HG03457 (cell line): ENCODE results near the gene SEMA4D.

Experiments used
- ATAC-seq: cut with Tn5 transposase; IDR thresholded peaks from one replicate; pipeline ENCODE4 v1.9.1; 2021; ENCODE audit warnings: moderate number of reproducible peaks; ENCODE audit not compliant: unreplicated experiment

The SEMA4D gene

DNA sequence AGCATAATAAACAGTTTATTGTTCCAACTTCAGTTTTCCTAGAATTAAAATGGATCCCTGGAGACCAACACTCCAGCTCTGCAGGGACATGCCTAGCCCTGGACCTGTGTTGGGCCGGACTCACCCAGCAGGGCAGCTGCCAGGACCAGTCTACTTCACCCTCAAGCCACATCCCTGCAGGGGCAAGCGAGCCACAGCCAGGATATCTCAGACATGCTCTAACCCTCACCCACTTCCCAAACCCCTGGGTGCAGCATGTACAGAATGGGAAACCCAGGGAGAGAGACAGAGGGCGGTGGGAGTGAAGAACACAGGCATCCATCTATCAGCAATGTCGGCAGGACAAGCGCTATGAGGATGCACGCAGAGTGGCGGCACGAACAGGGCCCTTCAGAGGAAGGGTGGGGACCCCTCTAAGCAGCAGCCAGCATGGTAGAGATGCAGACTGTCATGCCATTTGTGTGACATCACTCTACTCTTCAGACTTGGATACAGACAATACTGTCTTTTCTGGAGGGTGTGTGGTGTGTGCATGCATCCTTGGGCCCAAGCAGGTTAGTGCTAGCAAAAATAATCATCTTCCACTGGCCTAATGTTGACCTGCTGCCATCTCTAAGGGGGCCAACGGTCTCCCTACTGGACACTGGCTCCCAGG is 83.1 kb downstream of the SEMA4D start:
- no peak for ATAC-seq

- ATAC-seq: no peak
Observed at GRCh38 chr9:89413963-89414638, 83.8 kb downstream of the SEMA4D start.

GRCh38 chr9:89412951-89413350 is 85.0 kb downstream of the SEMA4D start:
- ATAC-seq: no peak

DNA sequence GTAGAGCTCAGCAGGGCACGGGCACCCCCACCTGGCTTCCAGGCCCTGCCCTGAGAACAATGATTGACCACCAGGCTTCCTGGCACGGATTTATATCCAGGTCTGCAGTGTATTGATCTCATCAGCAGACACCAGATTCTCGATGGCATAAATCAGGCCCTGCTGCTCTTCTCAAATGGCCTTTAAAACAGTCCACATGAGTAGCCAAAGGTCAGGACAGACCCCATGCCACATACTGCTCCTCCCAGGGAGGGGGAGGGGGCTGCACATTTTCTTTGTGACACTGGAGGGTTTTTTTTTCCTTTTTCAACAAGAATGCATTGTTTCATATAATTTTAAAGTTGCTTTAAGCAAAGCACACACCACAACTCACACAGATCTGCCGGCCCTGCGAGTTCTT is 85.4 kb downstream of the SEMA4D start:
- no peak for ATAC-seq

- no peak for ATAC-seq
Observed at GRCh38 chr9:89411759-89412158, 86.2 kb downstream of the SEMA4D start.

DNA sequence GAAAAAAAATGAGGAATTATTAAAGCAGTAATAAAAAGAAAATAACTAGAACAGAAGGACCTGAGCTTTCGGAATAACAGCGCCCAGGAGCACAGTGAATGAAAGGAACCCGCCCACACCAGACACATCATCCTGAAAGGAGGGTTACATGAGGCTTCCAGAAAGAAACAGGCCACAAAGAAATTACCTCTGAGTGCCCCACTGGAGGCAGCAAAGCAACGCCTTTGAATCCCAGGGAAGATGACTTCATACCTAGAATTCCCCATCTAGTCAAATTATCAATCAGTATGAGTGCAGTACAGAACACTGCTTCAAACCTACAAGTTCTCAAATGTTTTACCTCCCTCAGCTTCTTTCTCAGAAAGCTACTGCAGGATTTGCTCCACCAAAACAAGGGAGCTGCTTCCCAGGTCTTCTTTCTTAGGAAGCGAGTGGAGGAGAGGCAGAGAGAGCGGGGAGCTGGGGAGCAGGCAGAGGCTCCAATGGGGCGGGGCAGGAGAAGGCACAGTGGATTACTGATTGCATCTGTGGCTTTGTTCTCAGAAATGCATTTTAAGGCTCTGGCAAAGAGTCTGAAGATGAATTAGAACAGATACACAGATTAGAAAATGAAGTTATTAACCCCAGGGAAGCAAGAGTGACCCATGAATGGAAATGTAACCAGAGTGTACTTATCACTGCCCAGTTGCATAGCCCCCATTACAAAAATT is 87.1 kb downstream of the SEMA4D start:
- ATAC-seq: peak; percentile 46

- no peak for ATAC-seq
Observed at GRCh38 chr9:89410022-89410421, 87.9 kb downstream of the SEMA4D start.

DNA sequence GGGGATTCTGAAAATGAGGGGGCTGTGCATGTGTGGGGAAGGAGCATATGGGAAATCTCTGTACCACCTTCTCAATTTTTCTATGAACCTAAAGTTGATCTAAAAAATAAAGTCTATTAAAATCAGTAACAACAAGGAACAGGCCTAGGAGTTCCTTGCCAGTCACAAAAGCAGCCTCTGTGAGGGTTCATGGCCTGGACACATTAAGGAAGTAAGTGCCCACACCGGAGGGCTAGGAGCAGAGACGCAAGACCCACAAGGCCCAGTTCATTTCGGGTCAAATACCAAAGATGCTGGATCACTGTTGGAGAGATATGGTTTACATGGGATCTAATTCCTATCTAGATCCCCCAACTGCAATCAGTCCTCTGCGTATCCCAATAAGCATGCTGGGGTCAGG is 88.4 kb downstream of the SEMA4D start:
- ATAC-seq: no peak

GRCh38 chr9:89408628-89409101 is 89.2 kb downstream of the SEMA4D start:
- ATAC-seq: no peak

DNA sequence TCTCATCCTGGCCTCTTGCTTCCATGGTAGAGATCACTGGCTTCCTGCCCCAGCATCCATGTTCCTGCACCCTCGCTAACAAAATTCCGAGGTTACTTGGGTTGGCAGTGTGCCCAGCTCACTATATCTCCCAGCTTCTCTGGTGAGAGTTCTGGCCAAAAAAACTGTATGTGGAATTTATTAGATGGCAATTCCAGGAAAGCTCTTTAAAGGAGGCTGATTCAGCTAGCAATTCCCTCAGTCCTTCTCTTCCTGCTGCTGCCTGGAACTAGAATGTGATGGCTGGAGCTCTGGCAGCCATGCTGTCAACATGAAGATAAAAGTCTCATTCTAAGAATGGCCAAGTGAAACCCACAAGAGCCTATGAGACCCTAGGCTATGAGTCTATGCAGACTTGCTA is 90.8 kb downstream of the SEMA4D start:
- no peak for ATAC-seq

GRCh38 chr9:89405826-89406225 is 92.1 kb downstream of the SEMA4D start:
- ATAC-seq: peak; percentile 35

DNA sequence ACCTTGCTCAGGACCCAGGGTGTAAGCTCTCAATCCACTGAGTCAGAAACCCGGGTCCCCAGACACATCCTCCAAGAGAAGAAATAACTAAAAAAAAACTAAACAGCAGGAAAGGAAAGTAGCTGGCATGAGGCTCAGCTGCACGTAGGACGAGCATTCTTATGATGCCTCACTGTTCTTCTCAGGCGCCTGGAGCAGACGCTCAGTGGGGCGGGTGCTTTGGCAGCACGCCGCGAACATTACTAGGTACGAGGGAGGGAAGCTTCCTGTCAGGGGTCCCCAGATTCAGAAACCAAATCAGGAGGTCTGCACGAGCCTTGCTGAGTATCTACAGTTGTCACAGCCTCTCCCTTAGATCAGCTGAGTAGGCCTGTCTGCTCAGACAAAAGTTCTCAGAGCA is 93.8 kb downstream of the SEMA4D start:
- no peak for ATAC-seq

DNA sequence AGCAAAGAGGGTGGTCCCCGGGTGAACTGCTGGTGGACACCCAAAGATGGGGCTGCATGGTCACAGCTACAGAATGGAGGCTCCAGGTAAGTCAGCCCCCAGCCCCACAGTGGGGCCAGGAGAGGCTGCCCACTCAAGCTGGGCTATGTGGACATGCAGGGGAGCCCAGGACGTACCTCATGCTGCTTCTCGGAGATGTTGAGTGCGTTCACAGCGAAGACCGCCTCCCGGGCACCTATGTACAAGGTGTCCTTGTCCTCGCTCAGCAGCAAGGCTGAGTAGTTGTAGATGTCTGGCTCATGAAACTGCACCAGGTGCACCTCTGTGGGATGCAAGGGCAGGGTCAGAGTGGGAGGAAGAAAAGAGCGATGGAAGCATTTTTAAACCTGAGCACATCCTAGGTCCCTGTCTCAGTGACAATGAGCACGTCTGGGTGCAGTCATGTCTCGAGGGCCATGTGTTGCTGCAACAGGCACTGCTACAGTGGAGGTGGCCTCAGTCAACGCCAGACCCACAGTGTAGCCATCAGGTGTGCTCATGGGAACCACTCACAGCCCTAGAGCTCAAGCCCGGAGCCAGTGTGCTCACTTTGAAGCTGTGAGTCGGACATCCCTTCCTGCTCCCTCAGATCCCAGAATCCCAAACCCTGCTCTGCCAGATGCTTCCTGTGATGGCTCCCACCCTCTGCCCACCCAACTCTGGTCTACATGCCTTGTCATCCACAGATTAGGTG is 95.1 kb downstream of the SEMA4D start:
- no peak for ATAC-seq

DNA sequence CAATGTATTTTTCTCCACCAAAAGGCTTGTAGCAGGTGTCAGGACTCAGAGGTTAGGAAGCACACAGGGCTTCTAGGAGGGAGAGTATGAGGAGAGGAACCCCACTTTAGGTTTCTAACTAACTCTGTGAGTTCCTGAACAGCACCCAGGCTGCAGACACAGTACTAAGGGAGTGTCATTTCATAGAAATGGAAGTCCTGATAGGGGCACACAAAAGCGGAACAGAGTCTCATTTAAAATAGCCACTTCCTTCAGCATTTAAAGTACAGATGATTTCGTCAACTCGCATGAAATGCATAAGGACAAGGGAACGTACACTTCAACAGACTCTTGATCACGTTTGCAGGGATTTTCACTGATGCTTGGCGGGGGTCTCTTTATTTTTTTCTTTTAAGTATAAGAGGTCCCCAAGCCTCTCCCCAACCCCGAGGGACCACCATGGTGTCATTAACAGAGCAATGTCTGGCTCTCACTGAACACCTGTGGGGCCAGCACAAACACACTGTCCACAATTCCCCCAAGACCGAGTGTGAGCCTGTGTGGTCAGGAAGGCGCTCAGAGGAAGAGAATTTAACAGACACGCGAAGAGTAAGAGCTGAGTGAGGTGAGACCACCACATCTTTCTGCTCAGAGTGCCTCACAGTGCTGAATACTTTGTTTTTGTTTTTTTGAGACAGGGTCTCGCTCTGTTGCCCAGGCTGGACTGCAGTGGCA is 97.4 kb downstream of the SEMA4D start:
- peak; percentile 69 for ATAC-seq

- ATAC-seq: no peak
Observed at GRCh38 chr9:89398621-89399020, 99.3 kb downstream of the SEMA4D start.

DNA sequence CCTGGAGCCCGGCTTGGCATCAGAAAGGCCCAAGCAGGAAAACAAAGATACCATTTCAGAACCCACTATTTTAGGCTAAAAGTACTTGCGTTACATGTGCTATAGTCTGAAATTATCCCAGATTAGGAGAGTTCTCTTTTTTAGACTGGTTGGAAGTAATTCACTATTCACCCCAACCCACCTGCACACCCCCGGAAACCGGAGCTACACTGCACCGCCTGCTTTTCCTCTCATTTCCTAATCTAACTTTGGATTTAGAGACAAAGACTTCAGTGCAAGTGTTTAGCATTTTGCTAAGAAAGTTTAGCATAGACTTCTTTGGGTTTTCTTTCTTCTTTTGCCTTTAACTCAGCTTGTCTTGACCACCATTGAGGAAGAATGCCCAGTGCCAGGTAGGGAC is 100.4 kb downstream of the SEMA4D start:
- ATAC-seq: no peak

GRCh38 chr9:89395931-89396710 is 101.8 kb downstream of the SEMA4D start:
- no peak for ATAC-seq

GRCh38 chr9:89394412-89394811 is 103.5 kb downstream of the SEMA4D start:
- ATAC-seq: no peak

GRCh38 chr9:89391585-89391984 is 106.3 kb downstream of the SEMA4D start:
- ATAC-seq: no peak

DNA sequence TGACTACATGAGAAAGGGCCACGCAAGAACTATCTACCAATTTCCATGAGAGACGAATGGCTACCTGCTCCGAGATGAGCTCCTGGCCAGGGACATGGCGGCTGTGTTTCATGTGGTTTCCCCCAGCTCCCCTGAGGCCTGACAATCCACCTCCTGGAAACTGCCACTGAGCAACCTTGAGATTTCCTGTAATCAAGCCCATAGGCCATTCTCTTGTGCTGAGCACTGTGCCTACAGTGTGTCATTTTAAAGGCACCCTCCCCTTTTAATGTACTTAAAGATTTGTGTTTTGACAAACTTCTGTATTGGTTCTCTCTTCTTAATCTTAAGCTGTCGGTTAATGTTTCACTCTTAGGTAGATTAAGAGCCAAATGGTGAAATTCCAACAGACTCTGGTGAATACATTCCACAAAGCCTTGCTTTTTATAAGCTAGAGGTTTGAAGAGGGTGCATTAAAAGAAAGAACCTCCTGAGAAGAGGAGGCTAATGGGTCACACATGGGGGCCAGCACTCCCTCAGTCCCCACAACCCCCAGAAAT is 107.3 kb downstream of the SEMA4D start:
- no peak for ATAC-seq
